GM21390 (cell line): ENCODE data around the gene RAPH1.
A peak's percentile ranks its signal among the peaks of the same experiment; 100 is the strongest.

Experiments used
- ATAC-seq: cut with Tn5 transposase; IDR thresholded peaks from one replicate; pipeline ENCODE4 v1.9.1; 2021; ENCODE audit not compliant: unreplicated experiment

RAPH1 gene

DNA sequence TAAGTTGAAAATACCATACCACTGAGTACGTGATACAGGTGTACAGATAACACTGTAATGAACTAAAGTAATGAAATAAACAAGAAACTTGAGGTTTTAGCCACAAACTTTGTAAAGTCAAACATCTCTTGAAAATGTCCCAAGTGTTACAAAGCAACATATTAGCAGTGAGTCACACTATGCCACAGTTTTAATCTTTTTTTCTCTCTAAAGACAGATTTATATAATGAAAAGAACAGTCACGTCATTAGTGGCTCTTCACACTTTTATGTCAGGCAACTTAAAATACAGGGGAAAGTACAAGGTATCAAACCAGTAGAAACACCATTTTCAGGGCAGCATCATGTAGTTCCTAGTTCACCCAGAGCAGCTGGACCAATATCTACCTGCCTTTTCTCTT lies 42.1 kb downstream of the RAPH1 start:
- no peak for ATAC-seq

GRCh38 chr2:203490391-203490790 lies 44.7 kb downstream of the RAPH1 start:
- no peak for ATAC-seq

GRCh38 chr2:203489531-203489930 lies 45.6 kb downstream of the RAPH1 start:
- ATAC-seq: no peak

GRCh38 chr2:203484266-203485112 lies 50.6 kb downstream of the RAPH1 start:
- peak; percentile 77 for ATAC-seq

DNA sequence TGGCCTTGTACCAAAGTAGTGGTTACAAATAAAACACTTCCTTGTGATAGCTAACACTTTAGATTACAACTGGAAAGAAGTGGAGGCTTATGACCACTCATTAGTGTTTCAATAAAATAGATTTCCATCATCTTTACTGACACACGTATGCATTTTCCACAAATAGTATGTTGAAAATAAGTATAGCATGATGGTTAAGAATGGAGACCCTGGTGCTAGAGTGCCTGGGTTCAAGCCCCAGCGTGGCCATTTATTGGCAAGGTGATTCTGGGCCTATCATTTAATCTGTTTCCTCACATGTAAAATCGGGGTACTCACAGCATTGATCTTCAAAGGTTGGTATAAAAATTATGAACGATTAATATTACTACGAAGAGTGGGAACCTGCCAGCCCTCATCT lies 54.5 kb downstream of the RAPH1 start:
- no peak for ATAC-seq

DNA sequence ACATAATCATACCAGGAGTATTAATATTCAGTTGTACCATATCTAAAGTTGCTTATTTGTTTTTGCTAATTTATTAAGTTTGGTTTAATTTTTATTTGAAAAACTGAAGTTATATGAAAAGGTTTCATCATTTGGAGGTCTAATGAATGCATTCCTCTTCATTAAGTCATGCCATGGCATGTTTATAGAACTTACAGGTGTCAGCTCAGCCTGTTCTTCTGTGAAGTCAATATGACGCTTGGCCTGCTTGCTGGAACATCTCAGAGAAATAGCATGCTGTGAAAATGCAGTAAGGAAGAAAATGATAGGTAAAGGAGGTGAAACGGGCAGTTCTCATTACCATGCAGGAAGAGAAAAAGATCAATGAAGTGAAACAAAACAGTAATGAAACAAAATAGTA lies 58.2 kb downstream of the RAPH1 start:
- no peak for ATAC-seq

DNA sequence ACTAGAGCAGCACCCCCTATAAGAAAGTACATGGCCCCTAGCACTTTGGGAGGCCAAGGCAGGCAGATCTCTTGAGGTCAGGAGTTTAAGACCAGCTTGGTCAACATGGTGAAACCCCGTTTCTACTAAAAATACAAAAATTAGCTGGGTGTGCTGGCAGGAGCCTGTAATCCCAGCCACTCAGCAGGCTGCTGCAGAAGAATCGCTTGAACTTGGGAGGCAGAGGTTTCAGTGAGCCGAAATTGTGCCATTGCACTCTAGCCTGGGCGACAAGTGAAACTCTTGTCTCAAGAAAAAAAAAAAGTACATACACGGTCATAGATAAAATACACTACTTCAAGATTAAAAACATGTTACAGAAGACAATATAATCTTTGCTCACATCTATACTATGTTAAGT lies 63.8 kb downstream of the RAPH1 start:
- no peak for ATAC-seq

DNA sequence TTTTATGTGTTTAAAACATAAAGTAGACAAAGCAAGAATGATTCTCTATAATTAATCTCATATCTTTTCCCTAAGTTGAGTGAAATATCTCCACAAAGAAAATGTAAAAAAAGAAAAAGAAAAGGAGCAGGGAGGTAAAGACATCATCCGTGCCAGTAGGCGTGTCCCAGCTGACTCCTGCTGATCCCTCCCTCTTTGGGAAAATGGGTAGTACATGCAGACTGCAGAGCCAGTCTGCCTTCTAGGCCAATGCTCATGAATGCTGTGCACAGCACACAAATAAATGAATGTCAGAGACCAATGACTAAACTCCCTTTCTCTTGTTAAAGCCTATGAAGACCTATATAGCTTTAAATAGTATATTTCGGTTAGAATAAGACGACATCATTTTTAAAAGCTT lies 64.7 kb downstream of the RAPH1 start:
- ATAC-seq: no peak

GRCh38 chr2:203469546-203469945 lies 65.6 kb downstream of the RAPH1 start:
- ATAC-seq: no peak

DNA sequence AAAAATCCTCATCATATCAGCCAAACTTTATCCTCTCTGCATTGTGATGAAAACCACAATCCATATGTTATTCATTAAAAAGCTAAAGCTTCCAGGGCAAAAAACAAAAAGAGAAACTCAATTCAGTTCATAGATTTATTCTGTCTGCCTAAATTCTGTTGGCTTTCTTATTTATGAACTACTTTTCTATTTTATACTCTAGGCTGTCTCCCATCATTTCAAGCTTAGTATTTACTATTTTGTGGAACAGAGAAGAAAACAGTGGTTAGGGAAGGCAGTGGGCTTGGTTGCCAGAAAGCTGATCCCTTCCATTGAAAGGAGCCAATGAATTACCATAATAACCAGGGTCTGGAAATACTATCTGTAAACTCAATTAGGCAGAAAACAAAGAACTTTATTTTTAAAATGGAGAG lies 71.8 kb downstream of the RAPH1 start:
- no peak for ATAC-seq

- no peak for ATAC-seq
These were observed 72.8 kb downstream of the RAPH1 start for GRCh38 chr2:203462308-203462707.

- ATAC-seq: no peak
These were observed 73.4 kb downstream of the RAPH1 start for GRCh38 chr2:203461746-203462145.

DNA sequence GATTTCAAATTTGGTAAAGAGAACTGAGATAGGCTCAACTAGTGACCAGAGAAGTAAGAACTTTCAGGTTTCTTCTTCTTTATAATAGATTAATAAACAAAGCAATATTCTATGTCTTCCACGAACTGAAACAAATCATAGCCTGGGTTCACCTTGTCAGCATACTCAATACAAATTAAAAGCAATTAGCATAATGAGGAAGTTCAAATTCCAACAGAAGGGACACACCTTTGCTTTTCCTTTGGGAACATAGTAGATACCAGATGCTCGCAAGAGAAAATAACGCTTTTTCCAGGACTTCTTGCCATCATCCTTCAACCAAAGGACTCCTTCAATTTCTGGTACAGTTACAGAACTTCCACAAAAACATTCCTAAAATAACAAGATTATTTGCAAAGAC lies 79.9 kb downstream of the RAPH1 start:
- no peak for ATAC-seq

DNA sequence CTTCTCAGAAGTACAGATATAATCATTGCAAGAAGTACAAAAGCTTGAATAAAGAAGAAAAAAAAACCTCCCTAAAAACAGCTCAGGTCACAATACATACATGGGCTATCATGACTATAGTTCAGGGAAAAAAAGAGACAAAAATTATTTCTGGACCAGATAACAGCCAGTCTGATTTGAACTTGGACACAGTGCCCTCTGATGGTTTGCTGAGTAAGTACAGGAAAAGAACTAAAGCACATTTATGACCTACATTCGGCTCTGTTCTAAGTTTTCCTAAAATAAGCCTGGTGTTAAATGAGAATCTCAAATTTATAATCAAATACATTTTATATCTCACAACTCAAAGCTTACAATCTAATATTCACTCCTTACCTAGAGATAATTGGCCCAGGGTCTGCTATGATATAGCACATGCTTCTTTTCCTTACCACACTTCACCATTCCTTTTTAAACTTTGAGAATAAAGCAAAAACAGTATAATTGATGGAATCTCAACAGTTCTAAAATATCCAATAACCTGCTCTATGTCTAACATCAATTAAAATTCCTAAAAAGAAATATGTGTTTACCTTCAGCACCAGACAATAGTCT lies 81.1 kb downstream of the RAPH1 start:
- ATAC-seq: no peak

GRCh38 chr2:203451689-203452088 lies 83.4 kb downstream of the RAPH1 start:
- ATAC-seq: no peak

DNA sequence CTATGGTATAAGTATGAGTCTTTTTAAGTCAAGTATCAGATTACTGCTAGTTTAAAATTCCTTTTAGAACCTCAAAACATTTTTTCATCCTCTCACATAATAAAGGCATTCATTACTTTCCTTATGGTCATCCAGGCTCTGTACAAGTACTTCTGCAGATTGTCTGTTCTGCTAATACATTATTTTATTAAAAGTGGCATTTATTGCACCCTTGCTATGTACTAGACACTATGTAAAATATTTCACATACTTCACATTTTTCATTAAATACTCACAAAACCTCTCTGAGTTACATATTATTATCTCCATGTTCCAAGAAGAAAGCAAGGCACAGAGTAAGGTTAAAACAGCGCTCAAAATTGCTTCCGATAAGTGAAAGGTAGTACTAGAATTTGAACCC lies 84.1 kb downstream of the RAPH1 start:
- ATAC-seq: no peak

DNA sequence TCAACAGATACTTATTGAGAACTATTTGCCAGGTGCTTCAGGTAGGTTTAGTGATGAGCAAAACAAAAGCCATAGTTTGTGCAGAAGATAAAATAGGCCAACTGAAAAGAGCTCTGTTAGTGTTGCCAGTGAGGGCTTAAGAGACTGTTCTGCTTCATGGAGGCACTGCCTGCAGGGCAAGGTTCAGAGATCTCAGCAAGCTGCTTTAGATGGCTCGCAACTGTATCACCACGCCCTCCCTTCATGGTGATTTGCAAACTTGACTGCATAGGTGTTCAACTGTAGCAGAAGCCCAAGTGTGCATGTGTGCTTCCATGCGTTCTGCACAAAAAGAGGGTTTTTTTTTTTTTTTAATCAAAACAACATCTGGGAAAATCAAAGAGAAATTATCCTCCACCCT lies 84.5 kb downstream of the RAPH1 start:
- ATAC-seq: no peak

DNA sequence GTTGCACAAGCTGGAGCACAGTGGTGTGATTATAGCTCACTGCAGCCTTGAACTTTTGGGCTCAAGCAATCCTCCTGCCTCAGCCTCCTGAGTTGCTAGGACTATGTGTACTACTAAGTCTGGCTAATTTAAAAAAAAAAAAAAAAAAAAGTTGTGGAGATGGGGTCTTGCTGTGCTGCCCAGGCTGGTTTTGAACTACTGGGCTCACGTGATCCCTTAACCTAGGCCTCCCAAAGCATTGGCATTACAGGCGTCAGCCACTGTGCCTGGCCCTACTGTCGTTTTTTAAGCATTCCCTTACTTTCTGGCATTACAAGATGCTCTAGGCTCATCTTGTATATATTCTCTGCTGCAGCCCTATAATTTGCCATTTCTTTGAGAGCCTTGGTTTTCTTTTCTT lies 88.3 kb downstream of the RAPH1 start:
- no peak for ATAC-seq

DNA sequence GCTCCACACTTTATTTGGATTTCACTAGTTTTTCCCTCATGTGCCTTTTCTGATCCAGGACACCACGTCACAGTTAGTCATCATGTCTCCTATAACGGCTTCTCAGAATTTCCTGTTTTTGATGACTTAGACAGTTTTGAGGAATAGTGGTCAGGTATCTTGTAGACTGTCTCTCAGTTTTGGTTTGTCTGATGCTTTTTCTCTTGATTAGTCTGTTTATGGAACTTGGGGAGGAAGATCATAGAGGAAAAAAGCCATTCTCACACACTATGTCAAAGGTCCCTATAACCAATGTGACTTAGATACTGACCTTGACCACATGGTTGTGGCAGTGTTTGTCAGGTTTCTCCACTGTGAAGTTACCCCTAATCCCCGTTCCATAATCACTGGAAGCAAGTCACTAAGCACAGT lies 89.0 kb downstream of the RAPH1 start:
- no peak for ATAC-seq

DNA sequence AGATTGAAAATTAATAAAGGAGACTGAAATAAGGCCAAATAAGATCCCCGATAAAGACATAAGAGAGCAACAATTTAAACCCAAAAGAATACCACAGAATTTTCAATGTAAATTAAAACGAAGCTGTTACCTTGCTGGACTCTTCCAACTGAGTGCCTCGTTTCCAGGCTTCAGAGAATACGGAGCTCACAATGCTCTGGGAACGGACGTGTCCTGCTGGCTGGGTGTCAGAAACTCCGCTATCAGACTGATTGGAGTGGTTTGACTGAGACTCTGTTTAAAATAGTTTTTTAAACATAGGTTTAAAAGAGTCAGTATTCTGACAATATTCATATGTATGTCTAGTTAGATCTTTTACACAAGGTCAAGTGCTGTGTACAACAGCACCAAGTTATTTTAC lies 90.4 kb downstream of the RAPH1 start:
- no peak for ATAC-seq

DNA sequence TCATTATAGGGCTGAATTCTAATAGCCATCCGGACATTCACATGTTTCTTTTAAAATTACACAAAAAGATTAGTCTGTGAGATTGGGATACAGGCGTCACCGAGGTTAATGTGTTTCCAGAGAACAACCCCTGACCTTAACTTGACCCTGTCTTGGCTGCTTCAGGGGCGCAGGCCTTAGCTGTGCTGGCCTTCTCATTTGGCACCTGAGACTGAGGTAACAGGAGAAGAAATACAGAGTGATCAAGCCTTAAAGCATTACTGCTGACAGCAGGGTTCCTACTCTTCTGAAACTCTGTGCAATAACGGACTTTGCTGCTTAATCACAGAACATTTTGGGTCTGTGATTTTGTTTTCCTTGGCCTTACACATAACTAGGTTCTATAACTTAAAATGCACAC lies 92.6 kb downstream of the RAPH1 start:
- no peak for ATAC-seq

- no peak for ATAC-seq
These were observed 93.6 kb downstream of the RAPH1 start for GRCh38 chr2:203441463-203441862.

DNA sequence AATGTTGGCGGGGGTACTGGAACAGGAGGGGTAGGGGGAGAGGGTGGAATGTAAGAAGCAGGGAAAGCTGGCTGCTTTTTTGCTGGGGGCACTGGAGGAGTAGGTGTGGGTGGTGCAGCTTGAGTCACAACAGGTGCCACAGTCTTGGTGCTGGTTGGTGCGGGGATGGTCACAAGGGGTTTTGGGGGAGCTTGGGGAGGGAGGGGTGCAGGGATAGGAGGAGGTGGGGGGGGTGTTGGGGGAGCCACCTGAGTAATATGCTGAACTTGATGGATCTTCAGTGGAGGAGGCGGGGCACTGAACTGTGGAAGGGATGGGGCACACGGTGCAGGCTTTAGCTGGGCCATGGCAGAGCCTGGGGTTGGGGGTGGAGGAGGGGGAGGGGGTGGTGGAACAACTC lies 94.4 kb downstream of the RAPH1 start:
- no peak for ATAC-seq
